GM20431 (cell line): ENCODE results near the gene CCBE1.
"Not testable (repeated sequence)": the region's sequence is repeated elsewhere in the genome, so short reads cannot be mapped to it uniquely, and the experiment has no call there.

Experiments used
- in situ Hi-C: fragments of 300-500 bp; cut with MseI, MboI; formaldehyde crosslinking; loops from one replicate; pipeline ENCODE4 v1.15.0; 2020; ENCODE audit warnings: low sequenced_read_pairs; ENCODE audit not compliant: unreplicated experiment

Gene CCBE1

DNA sequence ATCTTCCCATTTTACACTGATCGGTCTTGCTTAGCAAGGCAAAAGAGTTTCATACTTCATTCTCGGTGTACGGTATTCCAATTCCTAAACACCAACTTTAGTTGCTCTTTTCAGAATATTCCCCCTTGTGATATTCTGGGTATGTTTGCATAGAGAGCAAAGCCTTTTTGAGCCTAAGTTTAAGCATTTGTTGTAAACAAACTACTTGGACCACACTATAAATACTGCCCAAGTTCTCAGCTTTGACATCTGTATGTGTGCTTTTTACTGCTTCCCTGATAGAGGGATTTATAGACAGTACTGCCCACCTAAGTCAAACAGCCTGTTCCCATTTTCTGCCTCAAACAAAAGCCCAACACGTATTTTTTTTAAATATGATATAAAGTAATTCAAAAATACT lies 36.9 kb downstream of the CCBE1 start:
- in situ Hi-C loops, result no loop called here

- in situ Hi-C loops, result no loop called here
Measured at GRCh38 chr18:59659508-59660170, 37.6 kb downstream of the CCBE1 start.

GRCh38 chr18:59658941-59659340 lies 38.3 kb downstream of the CCBE1 start:
- in situ Hi-C loops, result no loop called here

DNA sequence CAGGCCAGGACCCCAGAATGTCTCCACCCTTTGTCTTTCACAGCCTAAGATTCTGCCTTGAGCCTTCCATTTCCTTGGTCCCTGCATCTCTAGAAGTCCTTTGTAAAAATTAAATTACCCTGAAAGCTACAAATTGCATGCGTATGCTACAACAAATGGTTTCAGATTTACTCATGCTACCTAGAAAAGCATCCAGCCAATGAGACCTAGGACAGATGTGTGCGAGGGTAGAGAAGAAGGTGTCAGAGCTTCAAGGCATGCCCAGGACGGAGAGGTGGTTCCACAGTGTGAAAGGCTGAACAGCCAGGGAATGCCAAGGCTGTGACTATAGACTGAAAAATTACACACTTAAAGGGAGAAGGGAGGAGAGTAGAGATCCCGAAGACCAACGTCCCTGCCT lies 40.2 kb downstream of the CCBE1 start:
- in situ Hi-C loops, result no loop called here

GRCh38 chr18:59656373-59656887 lies 40.8 kb downstream of the CCBE1 start:
- in situ Hi-C loops, result no loop called here

DNA sequence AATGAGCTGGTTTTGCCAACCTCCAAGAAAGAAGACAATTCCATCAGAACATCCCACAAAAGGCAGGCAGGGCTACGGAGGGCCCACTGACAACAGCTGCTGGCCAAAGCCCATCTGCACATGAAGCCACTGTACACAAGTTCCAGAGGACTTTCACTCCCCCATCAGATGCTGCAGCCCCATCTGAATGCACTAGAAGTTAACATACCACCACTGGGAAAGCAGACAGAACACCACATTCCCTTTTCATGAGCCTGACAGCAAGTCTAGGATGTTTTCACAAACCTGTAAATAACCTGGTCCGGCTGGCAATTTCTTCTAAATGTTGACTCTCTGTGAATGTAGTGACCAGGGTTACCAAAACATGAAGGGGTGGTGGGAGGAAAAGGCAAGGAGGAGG lies 41.5 kb downstream of the CCBE1 start:
- in situ Hi-C loops, result no loop called here

GRCh38 chr18:59651071-59651470 lies 46.2 kb downstream of the CCBE1 start:
- in situ Hi-C loops, result no loop called here

GRCh38 chr18:59650266-59650820 lies 46.9 kb downstream of the CCBE1 start:
- in situ Hi-C loops, result no loop called here

GRCh38 chr18:59649591-59649990 lies 47.6 kb downstream of the CCBE1 start:
- in situ Hi-C loops, result no loop called here

- in situ Hi-C loops, result not testable (repeated sequence)
Measured at GRCh38 chr18:59648469-59648868, 48.8 kb downstream of the CCBE1 start.

- in situ Hi-C loops, result no loop called here
Measured at GRCh38 chr18:59646963-59647307, 50.3 kb downstream of the CCBE1 start.

DNA sequence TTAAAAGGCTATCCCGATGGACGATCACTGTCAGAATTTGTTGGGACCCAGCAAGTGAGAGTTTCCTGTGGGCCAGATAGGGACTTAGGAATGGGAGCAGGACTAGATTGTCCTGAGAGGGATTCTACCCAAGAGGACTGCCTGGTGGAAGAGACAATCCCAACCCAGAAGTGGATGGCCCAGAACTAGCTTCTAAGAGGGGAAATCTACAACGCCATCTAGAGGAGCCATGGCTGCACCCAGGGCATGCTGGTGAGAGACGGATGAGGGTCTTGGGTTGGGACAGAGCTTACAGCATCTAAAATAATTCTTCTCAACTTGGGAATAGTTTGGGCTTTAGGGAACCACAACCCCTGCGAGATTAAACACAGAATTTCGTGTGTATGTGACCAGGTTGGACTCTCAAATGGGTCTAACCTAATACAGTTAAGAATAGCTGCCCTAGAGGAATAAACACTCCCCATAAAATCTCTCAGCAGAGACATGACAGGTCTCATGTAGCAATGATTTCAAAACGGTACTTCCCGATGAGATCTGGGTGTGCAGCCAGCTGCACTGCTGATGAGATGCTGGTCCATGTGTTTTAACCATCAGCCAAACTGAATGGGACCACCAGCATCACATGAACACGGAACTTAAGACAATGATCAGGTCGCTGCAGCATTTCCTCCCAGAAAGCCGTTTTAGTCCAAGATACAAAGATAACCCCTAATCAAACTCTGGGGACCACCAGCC lies 50.8 kb downstream of the CCBE1 start:
- in situ Hi-C loops, result no loop called here

DNA sequence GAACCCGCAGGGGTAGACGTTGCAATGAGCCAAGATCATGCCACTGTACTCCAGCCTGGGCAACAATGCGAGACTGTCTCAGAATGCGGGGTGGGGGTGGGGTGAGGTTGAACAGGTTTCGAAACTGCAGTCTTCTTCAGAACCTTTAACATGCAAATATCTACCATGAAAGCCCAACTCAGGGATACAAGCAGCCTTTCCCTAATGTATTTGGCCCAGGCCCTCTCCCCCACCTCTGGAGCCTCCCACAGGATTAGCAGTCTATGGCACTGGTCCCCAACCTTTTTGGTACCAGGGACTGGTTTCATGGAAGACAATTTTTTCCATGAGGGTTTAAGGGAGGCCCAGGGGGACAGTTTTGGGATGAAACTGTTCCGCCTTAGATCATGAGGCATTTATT lies 53.5 kb downstream of the CCBE1 start:
- in situ Hi-C loops, result no loop called here

- in situ Hi-C loops, result no loop called here
Measured at GRCh38 chr18:59640721-59641120, 56.5 kb downstream of the CCBE1 start.

DNA sequence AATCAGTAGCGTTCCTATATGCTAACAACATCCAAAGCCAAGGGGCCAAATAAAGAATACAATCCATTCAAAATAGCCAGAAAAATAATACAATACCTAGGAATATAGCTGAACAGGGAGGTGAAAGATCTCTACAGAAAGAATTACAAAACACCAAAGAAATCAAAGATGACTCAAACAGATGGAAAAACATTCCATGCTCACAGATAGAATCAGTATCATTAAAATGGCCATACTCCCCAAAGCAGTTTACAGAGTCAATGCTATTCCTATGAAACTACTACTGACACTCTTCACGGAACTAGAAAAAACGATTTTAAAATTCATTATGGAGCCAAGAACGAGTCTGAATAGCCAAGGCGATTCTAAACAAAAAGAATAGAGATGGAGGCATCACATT lies 57.4 kb downstream of the CCBE1 start:
- in situ Hi-C loops, result no loop called here

- in situ Hi-C loops, result no loop called here
Measured at GRCh38 chr18:59639136-59639535, 58.1 kb downstream of the CCBE1 start.

- in situ Hi-C loops, result no loop called here
Measured at GRCh38 chr18:59633961-59634485, 63.2 kb downstream of the CCBE1 start.

DNA sequence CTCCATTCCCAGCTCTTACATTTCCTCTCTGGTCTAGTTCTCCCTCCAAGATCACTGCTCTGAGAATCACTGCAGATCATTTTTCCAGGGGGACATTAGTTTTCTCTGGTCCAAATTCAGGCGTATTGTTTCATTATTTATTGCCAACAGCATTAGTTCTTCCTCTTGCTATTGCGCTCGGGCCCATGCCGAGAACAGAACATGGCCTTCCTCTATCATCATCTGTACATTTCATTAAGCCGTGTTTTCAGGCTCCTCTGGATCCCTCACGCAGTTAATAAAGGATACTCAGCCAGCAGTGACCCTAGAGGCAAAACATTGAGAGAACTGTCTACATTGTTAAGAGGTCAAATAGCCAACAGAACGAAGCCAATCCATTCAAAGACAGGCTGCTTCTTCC lies 63.9 kb downstream of the CCBE1 start:
- in situ Hi-C loops, result no loop called here

GRCh38 chr18:59631583-59632181 lies 65.5 kb downstream of the CCBE1 start:
- in situ Hi-C loops, result no loop called here

GRCh38 chr18:59629894-59630293 lies 67.3 kb downstream of the CCBE1 start:
- in situ Hi-C loops, result no loop called here

GRCh38 chr18:59628995-59629394 lies 68.2 kb downstream of the CCBE1 start:
- in situ Hi-C loops, result no loop called here
